Sigmoid colon (tissue), 7 donors: ENCODE data around the gene TAS1R3. TPM values are rescaled to one million over a fixed set of nuclear protein-coding genes. Genes with fewer than 3 reads are reported as not detected.
"Not testable (repeated sequence)": the region's sequence is repeated elsewhere in the genome, so short reads cannot be mapped to it uniquely, and the experiment has no call there.

Source experiments
- DNase-seq: peaks from one replicate; pipeline ENCODE4 v3.0.0-alpha.2; 2019
- H3K27ac ChIP-seq, 4 donors: fragments of 200-600 bp; sonication (generic); one replicate each; pipeline ENCODE4 v1.5.1; 2016 to 2019; ENCODE audit warnings: mild to moderate bottlenecking in 1 of 4
- H3K27me3 ChIP-seq, 3 donors: fragments of 200-600 bp; sonication (generic); one replicate each; pipeline ENCODE4 v1.5.1; 2019; ENCODE audit warnings: mild to moderate bottlenecking in 1 of 3
- H3K36me3 ChIP-seq, 4 donors: fragments of 200-600 bp; sonication (generic); one replicate each; pipeline ENCODE4 v1.5.1; 2016 to 2019
- H3K4me1 ChIP-seq, 4 donors: fragments of 200-600 bp; sonication (generic); one replicate each; pipeline ENCODE4 v1.5.1; 2017 to 2019
- H3K4me3 ChIP-seq, 4 donors: fragments of 200-600 bp; sonication (generic); one replicate each; pipeline ENCODE4 v1.5.1; 2017 to 2019; ENCODE audit warnings: mild to moderate bottlenecking in 2 of 4, moderate library complexity in 1 of 4
- H3K9me3 ChIP-seq, 4 donors: fragments of 200-600 bp in 3 of 4; sonication (generic) in 3 of 4; one replicate each; pipeline versions ENCODE4 v1.5.1 to v1.6.1; 2013 to 2019
- EP300 ChIP-seq, 4 donors: sonication (generic); formaldehyde crosslinking; IDR thresholded peaks; one replicate each; pipeline ENCODE4 v1.6.1; 2017; ENCODE audit warnings: antibody characterized with exemption in 4 of 4
- POLR2A ChIP-seq, 2 donors: fragments of 450-650 bp; IDR thresholded peaks; one replicate each; pipeline ENCODE4 v1.6.1; 2016; ENCODE audit warnings: antibody characterized with exemption in 2 of 2, mild to moderate bottlenecking in 2 of 2, moderate library complexity in 2 of 2
- POLR2AphosphoS5 ChIP-seq, 4 donors: sonication (generic); formaldehyde crosslinking; IDR thresholded peaks; one replicate each; pipeline ENCODE4 v1.6.1; 2017; ENCODE audit warnings: antibody characterized with exemption in 4 of 4
- WGBS, 2 donors: extraction: QIAGEN DNeasy Blood & Tissue Kit; methylation state at CpG; one replicate each; pipeline ENCODE4 v1.1.7; 2013; 5-methylcytosine and 5-hydroxymethylcytosine counted together
- intact Hi-C: fragments of 100-400 bp; cut with DNase I; formaldehyde crosslinking; loops from one replicate; pipeline ENCODE4 v1.15.1; 2023
- polyA plus RNA-seq, 3 donors: library from polyadenylated mRNA; stranded (reverse); fragments of 200-250 nt; gene quantifications; one replicate each; pipeline ENCODE4 v1.2.3, GENCODE V29; 2013
- total RNA-seq, 4 donors: library from RNA; depleted of rRNA; stranded (reverse); fragments of >200 nt; gene quantifications; one replicate each; pipeline ENCODE4 v1.1.0, GENCODE V29; 2016
- TF ChIP-seq, protein P1 (sequence below), 4 experiments: fragments of 450-650 bp in 3 of 4; fragments of 200-600 bp in 1 of 4; IDR thresholded peaks; one replicate each; pipeline ENCODE4 v1.5.1; 2016 to 2019; ENCODE audit warnings: antibody characterized with exemption in 4 of 4, mild to moderate bottlenecking in 3 of 4, moderate library complexity in 2 of 4
- donor health status: healthy with polysubstance abuse.
- donor health status: Bipolar disorder and iron deficiency.
- donor health status: healthy.

TAS1R3 gene
- total and polyA plus RNA-seq, 7 donors, result 0.60 to 0.64 TPM; not detected in 5

- Histone ChIP-seq H3K9me3 (no peaks in the 10 kb centered on the region), H3K27me3 (no peaks in the 10 kb centered on the region), H3K4me1 (peaks cover 0 to 14% (median 11%) of the 10 kb centered on the region in 4 donors), H3K27ac (no peak overlapping the region), H3K36me3 (no peaks in the 10 kb centered on the region), H3K4me3 (no peak overlapping the region)
- TF ChIP-seq EP300 (IDR thresholded peaks at IDR 0.05) (no peak), POLR2AphosphoS5 (IDR thresholded peaks at IDR 0.05) (no peak), POLR2A (IDR thresholded peaks at IDR 0.05) (no peak)
- TF ChIP-seq, protein P1, sequence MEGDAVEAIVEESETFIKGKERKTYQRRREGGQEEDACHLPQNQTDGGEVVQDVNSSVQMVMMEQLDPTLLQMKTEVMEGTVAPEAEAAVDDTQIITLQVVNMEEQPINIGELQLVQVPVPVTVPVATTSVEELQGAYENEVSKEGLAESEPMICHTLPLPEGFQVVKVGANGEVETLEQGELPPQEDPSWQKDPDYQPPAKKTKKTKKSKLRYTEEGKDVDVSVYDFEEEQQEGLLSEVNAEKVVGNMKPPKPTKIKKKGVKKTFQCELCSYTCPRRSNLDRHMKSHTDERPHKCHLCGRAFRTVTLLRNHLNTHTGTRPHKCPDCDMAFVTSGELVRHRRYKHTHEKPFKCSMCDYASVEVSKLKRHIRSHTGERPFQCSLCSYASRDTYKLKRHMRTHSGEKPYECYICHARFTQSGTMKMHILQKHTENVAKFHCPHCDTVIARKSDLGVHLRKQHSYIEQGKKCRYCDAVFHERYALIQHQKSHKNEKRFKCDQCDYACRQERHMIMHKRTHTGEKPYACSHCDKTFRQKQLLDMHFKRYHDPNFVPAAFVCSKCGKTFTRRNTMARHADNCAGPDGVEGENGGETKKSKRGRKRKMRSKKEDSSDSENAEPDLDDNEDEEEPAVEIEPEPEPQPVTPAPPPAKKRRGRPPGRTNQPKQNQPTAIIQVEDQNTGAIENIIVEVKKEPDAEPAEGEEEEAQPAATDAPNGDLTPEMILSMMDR (IDR thresholded peaks at IDR 0.05), result no peak
- no peak for DNase-seq
- 83% methylated on average over 10 of the region's 10 CpGs for WGBS, 2 donors
- intact Hi-C loops, result no loop called here
Measured at GRCh38 chr1:1365875-1366698, 35.0 kb downstream of the TAS1R3 start.

- H3K36me3 ChIP-seq, result no peaks in the 10 kb centered on the region
- TF ChIP-seq POLR2AphosphoS5 (IDR thresholded peaks at IDR 0.05) (no peak), EP300 (IDR thresholded peaks at IDR 0.05) (no peak), POLR2A (IDR thresholded peaks at IDR 0.05) (no peak)
- TF ChIP-seq, protein P1 (IDR thresholded peaks at IDR 0.05), result no peak
- no peak for DNase-seq
- H3K4me3 ChIP-seq, result no peak overlapping the region
- 96 to 99% methylated on average over 3 of the region's 3 CpGs for WGBS, 2 donors
- H3K4me1 ChIP-seq, result peaks cover 0 to 14% (median 9%) of the 10 kb centered on the region in 4 donors
- H3K27ac ChIP-seq, result no peak overlapping the region
- H3K9me3 ChIP-seq, result no peaks in the 10 kb centered on the region
- no peaks in the 10 kb centered on the region for H3K27me3 ChIP-seq
- intact Hi-C loops, result no loop called here
Measured at GRCh38 chr1:1366699-1367066, 35.6 kb downstream of the TAS1R3 start.

DNA sequence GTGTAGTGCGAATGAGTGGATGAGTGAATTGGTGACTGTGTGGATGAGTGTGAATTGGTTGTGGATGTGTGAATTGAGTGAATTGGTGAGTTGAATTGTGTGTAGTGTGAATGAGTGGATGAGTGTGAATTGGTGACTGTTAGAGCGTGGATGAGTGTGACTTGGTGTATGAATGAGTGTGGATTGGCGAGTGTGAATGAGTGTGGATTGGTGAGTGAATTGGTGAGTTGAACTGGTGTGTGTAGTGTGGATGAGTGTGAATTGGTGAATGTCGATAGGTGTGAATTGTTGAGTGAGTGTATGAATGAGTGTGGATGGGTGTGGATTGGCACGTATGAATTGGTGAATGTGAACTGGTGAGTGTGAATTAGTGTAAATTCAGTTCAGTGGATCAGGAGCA, 36.2 kb downstream of the TAS1R3 start:
- no peak for DNase-seq
- 95 to 97% methylated on average over 5 of the region's 5 CpGs for WGBS, 2 donors
- intact Hi-C loops, result no loop called here

GRCh38 chr1:1370094-1370493, 39.0 kb downstream of the TAS1R3 start:
- peaks cover 0 to 15% (median 4%) of the 10 kb centered on the region in 4 donors for H3K36me3 ChIP-seq
- intact Hi-C loops, H3K4me3 ChIP-seq, DNase-seq, H3K27ac ChIP-seq, H3K27me3 ChIP-seq, H3K9me3 ChIP-seq: not testable (repeated sequence)
- peaks cover 2 to 33% (median 28%) of the 10 kb centered on the region in 4 donors for H3K4me1 ChIP-seq
- 92 to 94% methylated on average over 14 of the region's 14 CpGs for WGBS, 2 donors

More for the DNA sequence above, 36.2 kb downstream of the TAS1R3 start:
- TF ChIP-seq, protein P1 (IDR thresholded peaks at IDR 0.05), result no peak
- TF ChIP-seq EP300 (IDR thresholded peaks at IDR 0.05) (no peak), POLR2A (IDR thresholded peaks at IDR 0.05) (no peak), POLR2AphosphoS5 (IDR thresholded peaks at IDR 0.05) (no peak)
- H3K4me3 ChIP-seq, result no peak overlapping the region
- H3K27ac ChIP-seq, result no peak overlapping the region
- H3K36me3 ChIP-seq, result no peaks in the 10 kb centered on the region
- no peaks in the 10 kb centered on the region for H3K27me3 ChIP-seq
- H3K4me1 ChIP-seq, result peaks cover 0 to 14% (median 11%) of the 10 kb centered on the region in 4 donors
- H3K9me3 ChIP-seq, result no peaks in the 10 kb centered on the region

GRCh38 chr1:1370771-1371300, 39.8 kb downstream of the TAS1R3 start:
- TF ChIP-seq POLR2A (IDR thresholded peaks at IDR 0.05) (no peak), EP300 (IDR thresholded peaks at IDR 0.05) (no peak), POLR2AphosphoS5 (IDR thresholded peaks at IDR 0.05) (no peak)
- TF ChIP-seq, protein P1 (IDR thresholded peaks at IDR 0.05), result no peak
- 82 to 86% methylated on average over 16 of the region's 16 CpGs for WGBS, 2 donors
- H3K27me3 ChIP-seq, result no peaks in the 10 kb centered on the region
- peaks cover 2 to 36% (median 31%) of the 10 kb centered on the region in 4 donors for H3K4me1 ChIP-seq
- intact Hi-C loops, result no loop called here
- H3K36me3 ChIP-seq, result peaks cover 0 to 15% (median 4%) of the 10 kb centered on the region in 4 donors
- H3K27ac ChIP-seq, result no peak overlapping the region
- no peak overlapping the region for H3K4me3 ChIP-seq
- H3K9me3 ChIP-seq, result no peaks in the 10 kb centered on the region
- DNase-seq, result no peak
